ENCODE results near the gene PIGQ. TPM values are rescaled to one million over a fixed set of nuclear protein-coding genes. Genes with fewer than 3 reads are reported as not detected.

PIGQ gene
- total and polyA plus RNA-seq, 2 of the 13 experiments (the other 11 are each of a cell fraction or from before 2014, with no cell fraction given), result 7.7 to 19.7 TPM

GRCh38 chr16:629185-629832 lies 59.5 kb downstream of the PIGQ start (continued):
- TF ChIP-seq ZNF142 (CRISPR knock-in tag; IDR thresholded peaks at IDR 0.05) (no peak), KDM6A (CRISPR knock-in tag; IDR thresholded peaks at IDR 0.05; ENCODE audit: low read depth) (no peak), HNF1B (CRISPR knock-in tag; IDR thresholded peaks at IDR 0.05) (peak; percentile 8; the same call in 1 of the 2 replicates), NRL (CRISPR knock-in tag; IDR thresholded peaks at IDR 0.05; ENCODE audit: borderline replicate concordance) (no peak), POLR2AphosphoS2 (IDR thresholded peaks at IDR 0.05; ENCODE audit: low read depth, low read length) (no peak), TIGD3 (CRISPR knock-in tag; IDR thresholded peaks at IDR 0.05; ENCODE audit: borderline replicate concordance) (peak; percentile 54; the same call in 1 of the 2 replicates), YEATS2 (CRISPR knock-in tag; IDR thresholded peaks at IDR 0.05; ENCODE audit: borderline replicate concordance) (0 out of 2 replicates have a peak, but pooled peaks have one; percentile 19), ZMYM4 (CRISPR knock-in tag; IDR thresholded peaks at IDR 0.05) (no peak), PREB (CRISPR knock-in tag; IDR thresholded peaks at IDR 0.05) (no peak), ZNF280D (CRISPR knock-in tag; IDR thresholded peaks at IDR 0.05) (0 out of 2 replicates have a peak, but pooled peaks have one; percentile 55), ZC3H13 (CRISPR knock-in tag; IDR thresholded peaks at IDR 0.05) (0 out of 2 replicates have a peak, but pooled peaks have one; percentile 13), ZNF841 (CRISPR knock-in tag; IDR thresholded peaks at IDR 0.05; ENCODE audit: borderline replicate concordance) (no peak)

Data from HepG2 (cell line).